EH (cell line): ENCODE measurements around the gene TPMT.

Experiments
- DNase-seq: peaks from one replicate; pipeline ENCODE4 v3.0.0-alpha.2; 2015; ENCODE audit warnings: low read depth

The TPMT gene

DNA sequence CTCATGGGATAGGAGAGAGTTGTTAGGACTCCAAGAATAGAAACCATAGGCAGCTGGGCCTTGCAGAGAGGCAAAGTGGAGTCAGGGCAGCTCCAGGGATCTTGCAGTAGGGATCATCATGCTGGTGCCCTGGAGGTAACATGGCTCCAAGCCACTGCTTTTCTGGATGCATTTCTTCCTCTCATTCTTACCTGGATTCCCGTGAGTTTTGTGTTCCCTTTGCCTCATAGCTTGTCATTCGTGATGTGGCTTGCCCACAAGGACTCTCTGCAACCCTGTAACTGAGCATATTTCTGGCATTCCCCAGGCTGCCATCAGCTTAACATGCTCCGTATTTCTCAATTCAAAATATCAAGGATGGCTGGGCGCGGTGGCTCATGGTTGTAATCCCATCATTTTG is 37.7 kb downstream of the TPMT start:
- DNase-seq, result no peak

DNA sequence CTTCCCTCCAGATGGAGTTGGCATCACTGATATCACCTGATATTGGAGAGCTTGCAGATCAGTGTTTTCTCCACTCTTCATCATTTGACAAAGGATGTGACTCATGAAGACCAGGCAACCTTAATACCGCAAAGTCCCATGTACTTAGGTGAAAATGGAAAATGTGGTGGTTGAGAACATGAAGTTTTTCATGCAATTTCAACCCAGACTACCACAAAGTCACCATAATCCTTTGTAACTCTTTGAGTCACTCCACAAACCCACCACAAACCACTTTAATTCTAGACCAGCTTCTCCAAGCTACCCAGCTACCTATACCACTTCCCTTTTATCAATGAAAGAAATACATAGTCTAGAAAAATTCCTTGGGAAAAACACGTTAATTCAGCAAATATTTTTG is 39.5 kb downstream of the TPMT start:
- DNase-seq, result no peak

DNA sequence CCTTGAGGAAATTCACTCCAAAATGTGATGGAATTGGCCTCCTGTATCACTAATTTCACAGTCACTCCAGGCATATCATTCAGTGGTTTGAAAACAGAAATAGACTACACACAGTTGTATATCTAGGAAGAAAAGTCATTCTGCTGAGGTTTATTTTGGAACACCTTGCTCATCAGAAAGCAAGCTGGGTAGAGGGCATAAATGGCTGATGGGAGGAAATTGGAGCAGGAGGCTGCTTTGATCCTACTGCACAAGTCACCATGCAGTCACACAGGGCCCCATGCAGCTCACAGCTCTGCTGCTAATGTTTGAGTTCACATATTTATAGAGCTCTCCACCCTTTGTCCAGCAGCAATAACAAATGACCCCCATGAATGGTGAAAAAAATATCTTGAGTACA is 44.7 kb downstream of the TPMT start:
- DNase-seq, result no peak

DNA sequence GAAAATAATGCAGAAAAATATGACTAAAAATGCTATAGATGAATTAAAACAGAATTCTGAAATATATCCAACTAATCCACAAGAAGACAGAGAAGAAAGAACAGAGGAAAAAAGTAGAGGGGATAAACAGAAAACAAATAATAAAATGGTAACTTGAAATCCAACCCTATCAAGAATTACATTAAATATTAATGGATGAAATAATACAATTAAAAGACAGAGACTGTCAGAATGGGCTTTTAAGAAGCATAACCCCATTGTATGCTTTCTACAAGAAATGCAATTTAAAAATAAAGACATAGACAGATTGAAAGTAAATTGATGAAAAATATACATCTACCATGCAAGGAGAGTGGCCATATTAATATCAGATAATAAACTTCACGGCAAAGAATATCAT is 47.8 kb downstream of the TPMT start:
- DNase-seq, result no peak

DNA sequence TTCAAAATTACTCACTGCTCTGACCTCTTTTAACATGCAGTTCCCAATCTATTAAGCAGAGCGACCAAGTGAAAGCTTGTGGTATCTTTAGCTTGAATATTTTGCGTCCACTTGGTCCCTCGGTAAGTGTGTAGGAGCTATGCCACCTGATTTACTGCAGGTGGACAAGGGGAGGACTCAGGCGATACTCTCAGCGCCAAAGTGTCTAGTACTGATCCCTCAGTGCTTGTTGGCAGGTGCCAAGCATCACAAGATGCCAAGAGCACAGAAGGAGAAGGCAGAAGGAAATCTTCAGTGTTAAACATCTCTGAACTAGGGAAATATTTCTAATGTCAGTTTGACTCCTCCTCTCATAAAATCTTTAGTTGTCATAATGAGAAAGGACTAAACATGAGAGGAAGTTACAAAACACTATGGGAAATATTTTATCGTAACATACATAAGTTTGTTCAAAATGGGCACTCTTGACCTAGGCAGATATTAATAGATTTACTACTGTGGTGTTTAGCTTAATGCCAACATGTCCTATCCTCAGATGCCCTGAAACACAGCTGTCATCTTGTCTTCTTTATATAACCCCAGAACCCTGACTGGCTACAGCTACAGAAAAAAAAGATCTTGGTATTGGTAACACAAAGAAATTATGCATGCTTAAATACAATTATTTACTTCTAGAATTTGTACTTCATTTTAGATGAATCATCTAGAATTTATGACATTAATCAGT is 51.9 kb downstream of the TPMT start:
- DNase-seq, result no peak

DNA sequence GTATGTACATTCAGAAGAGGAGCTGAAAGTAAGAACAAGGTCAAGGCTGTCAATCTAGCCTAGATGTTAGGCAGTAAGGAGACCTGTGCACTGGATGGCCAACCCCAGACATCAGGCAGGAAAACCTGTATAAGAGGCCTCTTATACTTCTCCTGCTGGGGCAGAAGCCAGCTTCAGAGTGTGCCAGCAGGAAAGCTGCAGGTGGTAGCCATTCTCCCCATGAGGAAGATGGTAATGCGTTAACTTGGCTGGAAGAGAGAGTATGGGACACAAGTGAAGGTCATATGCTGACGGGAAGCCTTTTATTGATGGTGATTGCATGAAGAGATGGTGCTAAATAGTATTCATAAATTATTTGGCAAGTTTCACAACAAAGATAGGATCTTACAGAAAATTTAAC is 53.0 kb downstream of the TPMT start:
- no peak for DNase-seq

DNA sequence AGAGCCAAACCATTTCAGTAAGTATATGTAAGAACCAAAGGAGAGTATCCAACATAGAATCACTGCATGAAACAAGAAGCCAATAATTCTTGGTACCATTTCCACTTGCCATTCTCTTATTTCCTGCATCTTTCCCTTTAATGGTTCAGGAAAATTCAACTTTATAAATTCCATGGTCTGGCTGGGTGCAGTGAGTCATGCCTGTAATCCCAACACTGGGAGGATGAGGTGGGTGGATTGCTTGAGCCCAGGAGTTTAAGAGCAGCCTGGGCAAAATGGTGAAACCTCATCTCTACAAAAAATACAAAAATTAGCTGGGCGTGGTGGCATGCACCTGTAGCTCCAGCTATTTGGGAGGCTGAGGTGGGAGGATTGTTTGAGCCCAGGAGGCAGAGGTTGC is 53.6 kb downstream of the TPMT start:
- peak; percentile 69 for DNase-seq

DNA sequence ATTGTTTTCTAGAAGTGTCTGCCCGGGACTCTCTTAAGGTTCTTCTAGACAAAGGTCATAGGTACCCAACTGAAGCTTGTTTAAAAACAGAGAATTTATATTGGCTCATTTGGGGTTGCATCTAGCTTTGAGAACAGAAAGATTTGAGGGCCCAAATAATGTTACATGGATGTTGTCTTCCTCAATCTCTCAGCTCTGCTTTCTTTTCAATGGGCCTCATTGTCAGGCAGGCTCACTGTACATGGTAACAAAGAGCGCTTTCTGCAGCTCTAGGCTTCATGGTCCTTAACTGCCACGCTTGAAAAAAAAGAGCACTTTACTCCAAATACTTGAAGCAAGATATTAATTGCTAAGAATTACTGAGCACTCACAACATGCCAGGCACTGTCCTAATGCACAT is 54.6 kb downstream of the TPMT start:
- no peak for DNase-seq

DNA sequence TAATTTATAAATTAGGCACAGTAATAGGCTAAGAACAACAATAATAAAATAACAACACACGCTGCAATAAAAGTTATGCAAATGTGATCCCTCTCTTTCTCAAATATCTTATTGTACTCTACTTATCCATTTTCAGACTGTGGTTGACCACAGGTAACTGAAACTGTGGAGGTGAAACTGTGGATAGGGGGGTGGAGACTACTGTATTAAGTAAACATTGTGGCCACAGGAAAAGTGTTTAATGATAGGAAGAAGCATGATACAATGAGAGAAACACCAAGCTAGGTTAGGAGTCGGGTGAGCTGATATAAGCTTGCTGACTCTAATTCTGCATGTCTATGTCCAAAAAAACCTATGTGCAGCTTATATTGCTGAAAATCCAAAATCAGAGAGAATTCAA is 55.4 kb downstream of the TPMT start:
- no peak for DNase-seq

DNA sequence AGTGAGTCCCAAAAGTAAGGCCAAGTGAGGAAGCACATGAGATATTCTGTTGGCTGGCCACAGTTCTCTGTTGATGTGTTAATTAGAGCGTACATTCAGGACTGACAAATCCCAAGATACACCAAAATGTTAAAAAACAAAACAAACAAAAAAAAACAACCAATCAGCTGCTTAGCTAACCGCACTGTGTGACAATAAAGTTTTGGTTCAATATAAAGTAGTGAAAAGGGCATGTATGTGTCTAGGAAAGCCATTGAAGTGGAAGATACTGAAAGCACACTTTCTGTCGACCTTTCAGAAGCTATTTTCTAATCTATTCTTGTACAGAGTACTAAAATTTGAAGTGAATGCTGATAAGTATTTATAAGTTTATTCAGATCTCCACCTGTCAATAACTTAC is 58.5 kb downstream of the TPMT start:
- no peak for DNase-seq

DNA sequence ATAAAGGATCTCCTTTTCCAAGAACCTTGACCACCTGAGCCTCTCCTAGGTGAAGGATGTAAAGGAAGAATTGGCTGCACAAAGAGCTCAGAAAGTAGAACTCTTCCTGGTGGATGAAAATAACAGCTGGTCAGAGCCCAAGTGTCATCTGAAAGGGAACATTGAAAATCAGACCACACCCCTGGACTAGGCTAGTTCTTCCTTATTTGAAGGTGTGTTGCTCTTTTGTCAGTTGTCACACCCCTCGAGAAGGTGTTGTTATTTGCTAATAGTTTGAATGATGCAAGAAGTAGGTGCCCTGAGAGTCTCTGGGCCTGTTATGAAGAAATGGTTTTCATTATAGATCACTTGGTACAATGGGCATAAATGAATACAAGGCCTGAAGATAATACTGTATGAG is 63.5 kb downstream of the TPMT start:
- DNase-seq, result no peak

DNA sequence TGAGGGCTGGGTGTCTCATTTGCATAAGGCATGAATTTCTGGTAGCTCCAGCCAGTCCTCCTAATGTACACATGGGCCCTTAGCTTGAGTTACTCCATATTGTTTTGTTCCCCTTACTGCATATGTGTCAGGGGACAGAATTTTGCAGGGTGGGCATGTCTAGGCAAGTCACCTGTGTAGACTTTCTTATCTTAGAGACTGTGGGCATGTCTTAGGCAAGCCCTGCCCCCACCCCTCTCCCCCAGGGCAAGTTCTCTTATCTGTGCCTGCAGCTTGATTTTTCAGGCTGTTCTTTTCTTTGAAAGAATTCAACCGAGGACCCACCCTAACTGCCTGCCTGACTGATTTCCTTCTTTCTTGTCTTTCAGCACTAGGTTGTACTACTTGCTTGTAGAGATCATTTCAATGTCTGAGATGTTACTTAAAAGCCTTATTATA is 64.5 kb downstream of the TPMT start:
- no peak for DNase-seq

DNA sequence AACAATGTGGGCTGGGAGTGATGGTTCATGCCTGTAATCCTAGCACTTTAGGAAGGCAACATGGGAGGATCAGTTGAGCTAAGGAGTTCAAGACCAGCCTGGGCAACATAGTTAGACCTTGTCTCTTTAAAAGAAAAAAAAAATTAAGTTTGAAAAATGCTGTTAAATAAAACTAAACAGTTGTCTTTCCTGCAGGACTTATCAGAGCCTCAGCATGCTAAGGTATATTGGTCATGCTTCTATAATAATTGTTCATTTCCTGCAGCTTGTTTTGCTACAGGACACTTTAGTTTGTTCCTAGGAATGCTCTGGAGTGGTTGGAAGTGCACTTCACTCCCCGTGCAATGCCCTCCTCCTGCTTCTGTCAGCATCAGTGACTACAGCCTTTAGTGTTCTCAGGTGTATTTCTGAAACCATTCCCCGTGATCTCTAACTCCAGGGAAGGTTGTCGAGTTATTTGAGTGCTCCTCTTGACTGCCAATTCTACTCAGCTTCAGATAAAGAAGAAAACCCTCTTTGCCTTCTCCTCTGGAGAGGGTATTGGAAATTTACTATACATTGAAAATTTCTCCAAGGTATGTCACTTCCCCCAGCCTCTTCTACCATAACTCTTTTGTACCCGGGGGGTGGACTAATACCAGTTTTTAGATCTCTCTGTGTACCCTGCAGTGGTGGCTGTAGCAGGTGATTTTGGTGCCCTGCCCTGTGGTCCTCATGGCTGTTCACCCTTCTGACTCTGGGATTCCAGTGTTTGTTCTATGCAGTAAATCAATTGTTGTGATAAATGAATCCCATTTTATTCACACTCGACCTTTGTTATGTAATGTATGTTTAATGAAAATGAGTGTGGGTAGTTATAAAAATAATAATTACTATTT is 66.2 kb downstream of the TPMT start:
- peak; percentile 19 for DNase-seq

DNA sequence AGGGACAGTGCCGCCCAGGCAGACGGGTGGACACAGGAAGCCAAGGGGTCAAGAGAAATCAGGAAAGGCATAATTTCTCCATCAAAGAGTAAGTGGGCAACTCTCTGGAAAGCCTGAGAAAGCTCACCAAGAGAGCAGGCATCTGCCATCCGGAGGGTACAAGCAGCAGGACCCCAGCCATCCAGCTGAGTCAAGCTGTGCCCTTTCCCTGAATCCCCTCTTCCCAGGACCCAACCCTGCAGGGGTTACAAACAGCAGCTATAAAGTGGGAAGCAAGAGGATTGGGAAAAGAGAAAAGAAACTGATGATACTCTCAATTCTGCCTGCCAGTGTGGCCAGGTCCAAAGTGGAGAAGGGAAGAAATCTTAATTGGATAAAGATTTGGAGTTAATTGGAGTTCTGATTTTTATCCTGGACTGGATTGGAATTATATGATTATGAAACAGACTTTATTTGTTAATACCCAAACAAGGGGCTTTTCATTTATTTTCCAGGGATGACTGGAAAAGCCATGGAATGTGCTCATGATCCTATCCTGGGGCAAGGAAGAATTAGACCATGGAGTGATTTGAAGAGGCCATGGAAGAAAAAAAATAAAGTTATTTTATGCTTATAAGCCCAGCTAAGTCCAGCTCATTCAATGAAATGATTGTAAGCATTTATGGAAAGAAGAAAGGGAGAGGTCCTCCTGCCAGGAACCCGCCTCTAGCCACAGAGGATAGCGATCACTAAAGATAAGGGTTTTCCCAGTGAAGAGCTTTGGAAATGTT is 67.3 kb downstream of the TPMT start:
- DNase-seq, result no peak

DNA sequence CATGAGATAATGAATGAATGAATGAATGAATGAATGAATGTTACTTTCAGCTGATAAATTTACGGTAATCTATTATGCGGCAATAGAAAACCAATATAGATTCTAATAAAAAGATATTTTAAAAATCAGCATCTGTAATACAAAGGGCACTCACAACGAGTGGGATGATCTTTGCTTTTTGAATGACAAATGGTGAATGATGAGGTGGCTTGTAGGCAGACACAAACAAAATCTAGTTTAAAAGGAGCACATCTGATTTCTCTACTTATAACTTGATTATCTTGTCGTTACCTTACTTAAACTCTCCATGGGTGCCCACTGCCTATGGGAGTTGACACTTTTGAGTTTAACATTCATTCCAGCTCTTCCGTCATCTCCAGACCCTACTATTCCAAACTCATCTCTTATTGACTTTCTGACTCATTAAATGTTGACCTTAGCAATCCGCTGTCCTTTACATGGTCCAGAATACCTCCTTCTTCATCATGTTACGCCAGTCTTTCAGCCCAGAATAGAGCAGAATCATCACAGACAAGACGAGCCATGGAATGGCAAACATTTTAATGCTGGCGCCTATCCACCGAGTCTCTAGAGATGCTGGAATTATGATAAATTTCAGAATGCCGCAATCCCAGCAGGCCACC is 73.7 kb downstream of the TPMT start:
- DNase-seq, result peak; percentile 22

DNA sequence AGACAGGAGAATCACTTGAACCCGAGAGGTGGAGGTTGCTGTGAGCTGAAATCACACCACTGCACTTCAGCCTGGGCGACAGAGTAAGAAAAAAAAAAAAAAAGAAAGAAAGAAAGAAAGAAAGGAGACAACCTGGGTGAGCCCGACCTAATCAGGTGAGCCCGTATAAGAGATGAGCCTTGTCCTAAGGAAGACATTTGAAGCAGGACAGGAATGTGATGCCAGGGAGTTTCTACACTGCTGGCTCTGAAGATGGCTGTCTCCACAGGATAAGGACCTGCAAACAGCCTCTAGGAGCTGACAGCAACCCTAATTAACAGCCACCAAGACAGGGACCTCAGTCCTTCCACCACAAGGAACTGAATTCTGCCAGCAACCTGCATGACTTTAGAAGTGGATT is 74.3 kb downstream of the TPMT start:
- no peak for DNase-seq

DNA sequence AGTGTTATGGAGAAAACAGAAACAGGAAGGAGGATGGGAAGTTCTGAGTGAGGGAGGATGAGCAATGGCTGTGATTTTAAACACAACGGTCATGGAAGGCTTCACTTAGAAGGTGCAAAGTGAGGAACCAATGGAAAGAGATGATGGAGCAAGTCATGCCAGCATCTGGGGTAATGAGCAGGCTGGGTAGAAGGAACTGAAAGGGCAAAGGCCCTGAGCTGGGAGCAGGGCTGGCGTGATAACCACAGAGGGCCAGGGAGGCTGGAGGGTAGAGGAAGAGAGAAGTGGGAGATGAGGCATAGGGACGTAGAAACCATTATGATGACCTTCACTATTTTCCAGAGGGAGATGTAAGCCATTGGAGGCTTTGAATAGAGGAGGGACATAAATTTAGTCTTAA is 76.0 kb downstream of the TPMT start:
- no peak for DNase-seq
